ENCODE data around the gene SEMA4G.

SEMA4G gene

DNA sequence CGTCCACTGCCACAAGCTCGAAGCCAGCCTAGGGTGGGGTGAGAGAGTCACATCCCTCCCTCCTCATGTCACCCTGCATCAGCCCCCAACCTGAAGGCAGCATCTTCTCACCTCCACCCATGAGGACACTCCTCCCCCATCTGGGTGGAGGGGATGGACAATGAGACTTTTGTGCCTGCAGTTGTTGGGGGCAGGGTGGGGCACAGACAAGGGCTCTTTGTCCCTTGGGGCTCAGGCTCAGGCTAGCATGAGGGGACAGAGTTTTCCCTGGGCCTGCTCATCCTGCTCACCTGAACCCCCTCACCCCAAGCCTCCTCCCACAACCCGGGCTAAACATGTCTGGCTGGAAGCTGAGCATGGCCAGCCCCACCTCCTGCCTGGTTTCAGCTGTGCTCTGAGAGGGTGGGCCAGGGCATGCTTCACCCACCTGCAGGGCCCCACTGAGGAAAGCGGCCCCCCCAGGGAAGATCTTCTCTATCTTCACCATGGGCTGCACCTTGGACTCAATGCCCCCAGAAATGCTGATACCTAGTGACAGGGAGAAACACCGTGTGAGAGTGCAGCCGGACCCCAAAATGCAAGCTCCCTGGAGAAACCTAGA is 39.6 kb downstream of the SEMA4G start:
- no peak for DNase-seq

DNA sequence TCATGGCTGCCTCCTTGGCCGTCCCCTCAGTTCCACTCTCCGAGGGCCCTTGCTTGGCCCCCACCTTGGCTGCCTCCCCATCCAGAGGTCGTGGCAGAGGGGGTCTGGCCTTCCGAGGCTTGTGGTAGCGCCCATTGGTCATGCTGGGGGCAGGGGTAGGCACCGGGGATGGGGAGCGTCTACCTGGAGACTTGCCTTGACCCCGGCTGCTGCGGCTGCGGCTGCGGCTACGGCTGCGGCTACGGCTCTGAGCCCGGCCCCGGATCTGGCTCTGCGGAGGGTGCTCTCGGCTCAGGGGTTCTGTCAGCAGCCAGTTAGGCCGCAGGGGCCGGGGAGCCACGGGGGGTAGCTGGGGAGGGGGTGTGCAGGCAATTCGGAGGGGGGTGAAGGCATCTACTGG is 41.0 kb downstream of the SEMA4G start:
- no peak for DNase-seq

DNA sequence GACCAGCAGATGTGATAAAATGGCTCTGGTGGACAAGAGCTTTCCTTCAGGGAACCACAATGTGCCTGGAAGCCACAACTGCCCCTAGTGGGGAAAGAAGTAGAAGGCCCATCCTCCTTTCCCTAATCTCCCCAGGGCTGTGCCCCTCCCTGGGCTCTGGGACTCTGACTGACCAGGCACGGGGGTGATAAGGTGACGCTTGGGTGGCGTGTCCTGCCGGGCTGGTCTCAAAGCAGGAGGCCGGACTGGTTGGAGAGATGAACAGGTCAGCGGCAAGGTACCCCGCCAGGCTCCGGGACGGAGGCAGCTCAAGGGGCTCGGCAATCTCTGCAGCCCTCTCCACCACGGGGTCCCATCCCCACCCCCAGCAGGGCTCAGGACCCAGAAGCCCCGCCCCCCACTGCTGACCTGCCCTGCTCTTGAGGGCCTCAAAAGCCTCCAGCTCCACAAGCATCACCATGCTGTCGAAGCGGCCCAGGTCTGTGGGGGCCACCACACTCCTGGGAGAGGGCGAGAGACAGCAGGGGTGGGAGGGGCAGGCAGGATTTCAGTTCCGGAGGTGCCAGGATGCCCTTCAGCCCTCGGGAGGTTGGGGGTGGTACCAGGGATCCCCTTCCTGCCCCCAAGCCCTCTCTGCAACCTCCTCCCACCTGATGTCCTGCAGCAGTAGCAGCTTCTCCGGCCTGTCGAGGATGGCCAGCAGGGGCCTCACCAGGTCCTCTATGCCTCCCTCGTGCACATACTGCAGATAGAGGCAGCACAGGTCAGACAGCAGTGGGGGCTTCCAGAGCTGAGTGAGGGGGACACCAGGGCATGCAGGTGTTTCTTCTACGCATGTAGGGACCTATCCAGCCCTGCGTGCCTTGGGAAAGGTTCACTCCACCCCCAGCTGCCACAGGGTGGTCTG is 42.5 kb downstream of the SEMA4G start:
- no peak for DNase-seq

DNA sequence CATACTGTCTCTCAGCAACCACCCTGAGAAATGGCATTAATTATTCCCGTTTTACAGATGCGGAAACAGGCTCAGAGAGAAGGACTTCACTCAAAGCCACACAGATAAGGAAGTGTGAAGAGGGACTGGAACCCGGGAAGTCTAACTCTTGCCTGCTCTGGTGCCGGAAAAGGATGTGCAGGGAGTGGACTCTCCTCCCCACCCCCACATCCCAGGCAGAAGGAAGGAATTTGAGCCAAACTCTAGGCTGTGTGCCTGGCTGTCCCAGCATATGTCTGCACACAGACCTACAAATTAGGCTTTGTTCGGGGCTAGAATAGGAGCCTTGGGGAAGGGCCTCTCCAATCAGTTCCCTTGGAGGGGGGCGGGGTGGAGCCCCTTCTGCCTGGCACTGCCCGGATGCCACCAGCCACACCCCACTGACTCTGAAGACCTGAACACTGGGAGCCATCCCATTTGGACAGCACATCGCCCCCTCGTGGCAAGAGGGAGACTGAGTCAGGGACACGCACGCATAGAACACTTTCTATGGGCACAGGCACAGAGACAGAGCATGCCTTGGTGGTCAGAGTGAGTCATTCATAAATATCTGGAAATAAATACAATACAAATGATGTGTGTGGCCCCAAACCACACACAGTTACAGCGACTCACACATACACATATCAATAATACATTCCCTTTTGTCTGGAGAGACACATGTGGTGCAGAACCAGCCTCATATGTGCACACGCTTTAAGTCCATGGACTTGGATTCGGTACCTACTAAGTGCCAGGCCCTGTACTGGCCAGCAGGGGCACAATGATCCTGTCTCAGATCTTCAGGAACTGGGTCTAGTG is 43.4 kb downstream of the SEMA4G start:
- peak; percentile 96 for DNase-seq

DNA sequence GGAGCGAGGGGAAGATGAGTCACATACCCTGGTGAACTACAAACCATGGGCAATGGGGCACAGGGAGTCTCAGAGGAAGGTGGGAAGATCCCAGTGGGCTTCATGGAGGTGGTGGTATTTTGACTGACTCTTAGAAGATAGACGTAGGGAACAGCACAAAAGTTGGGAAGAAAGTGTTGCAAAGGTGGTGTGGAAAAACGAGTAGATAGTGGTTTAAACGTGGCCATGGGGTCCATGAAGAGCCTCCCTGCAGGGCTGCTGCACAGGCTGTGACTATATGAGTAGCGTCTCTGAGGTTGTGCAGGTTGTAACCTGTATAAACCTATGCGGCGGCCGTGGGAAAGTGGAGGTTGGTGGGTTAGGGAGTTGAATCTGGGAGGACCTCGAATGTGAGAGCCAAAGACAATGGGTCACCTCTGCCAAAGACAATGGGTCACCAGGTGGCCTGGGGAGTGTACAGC is 44.1 kb downstream of the SEMA4G start:
- no peak for DNase-seq

DNA sequence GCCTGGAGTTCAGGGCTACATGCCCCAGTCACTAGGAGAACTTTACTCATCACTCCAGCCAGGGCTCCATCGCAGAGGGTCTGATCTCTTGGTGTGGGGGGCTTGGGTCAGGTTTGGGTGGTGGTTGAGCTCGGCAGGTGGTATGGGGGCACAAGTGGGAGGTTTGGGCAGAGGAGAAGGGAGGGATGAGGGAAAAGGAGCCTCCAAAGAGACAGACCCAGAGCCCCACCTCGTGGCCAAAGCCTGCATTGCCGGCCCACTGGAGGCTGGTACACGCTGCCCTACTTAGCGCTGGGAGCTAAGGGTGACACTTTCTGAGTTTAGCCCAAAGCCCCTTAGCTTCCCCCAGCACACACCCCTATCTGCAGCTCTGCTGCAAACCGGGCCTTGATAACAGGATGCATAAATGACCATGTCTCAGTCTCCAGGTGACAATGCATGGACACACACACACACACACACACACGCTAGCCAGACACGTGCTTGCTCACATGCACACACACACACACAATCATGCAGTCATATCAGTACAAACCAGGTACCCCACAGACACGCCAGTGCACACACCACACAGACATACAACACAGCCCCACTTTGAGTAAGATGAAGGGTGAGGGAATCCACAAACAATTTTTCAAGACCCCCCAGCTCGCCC is 45.1 kb downstream of the SEMA4G start:
- peak; percentile 91 for DNase-seq

DNA sequence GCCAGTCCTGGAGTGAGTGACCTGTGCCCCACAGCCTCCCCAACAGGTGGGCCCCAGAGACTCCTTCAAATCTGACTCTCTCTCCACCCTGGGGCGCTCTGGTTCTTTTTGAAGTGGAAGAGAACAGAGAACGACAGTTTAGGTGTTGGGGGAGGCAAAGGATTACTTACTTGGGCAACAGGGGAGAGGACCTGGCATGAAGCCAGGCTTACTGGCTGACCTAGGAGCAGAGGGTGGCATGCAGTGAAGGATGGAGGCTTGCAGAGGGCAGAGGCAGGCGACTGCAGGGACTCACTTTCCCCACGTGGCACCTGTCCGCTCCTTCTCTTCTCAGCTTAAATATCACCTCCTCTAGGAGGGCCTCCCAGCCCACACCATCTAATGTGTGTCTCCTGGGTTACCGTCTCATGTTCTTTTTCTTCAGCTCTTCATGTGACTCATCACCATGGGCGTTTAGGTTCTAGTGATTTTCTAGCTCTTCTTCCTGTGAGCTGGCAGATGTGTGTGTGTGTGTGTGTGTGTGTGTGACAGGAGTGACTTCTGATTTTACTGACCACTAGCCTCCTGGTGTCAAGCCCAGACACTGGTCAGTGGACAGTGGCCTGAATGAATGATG is 45.8 kb downstream of the SEMA4G start:
- DNase-seq = no peak

DNA sequence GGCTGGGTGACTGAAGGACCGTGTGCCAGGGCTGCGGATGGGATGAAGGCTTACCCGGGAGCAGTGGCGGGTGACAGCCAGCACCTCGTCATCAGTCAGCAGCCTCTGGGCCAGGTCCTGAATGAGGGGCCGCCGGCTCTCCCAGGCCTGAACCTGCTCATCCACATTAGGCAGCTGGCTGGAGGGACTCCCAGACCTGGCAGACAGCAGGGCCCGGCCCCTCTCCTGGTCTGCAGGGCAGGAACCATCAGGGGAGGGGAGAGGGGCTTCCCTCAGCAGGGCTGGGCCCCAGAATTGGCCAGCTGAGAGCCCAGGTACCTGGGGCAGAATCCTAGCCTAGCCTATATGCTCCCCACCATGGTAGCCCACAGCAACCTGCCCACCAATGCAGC is 46.3 kb downstream of the SEMA4G start:
- DNase-seq = no peak

DNA sequence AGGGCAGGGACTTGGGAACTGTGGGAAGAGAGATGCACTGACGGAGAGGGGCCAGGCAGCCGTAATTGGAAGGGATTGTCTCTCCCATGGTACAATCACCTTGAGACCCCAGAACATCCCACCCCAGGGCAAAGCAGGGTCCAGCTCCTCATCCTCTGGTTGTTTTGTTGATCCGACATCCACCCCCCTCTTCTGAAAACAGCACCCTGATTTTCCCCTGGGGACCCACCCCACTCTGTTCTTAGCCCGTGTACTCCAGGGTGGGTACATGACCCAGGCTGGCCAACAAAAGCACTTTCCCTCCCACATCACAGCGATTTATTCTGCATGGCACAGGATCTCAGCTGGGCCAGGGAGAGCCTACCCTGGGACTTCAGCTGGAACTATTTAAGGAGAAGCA is 47.5 kb downstream of the SEMA4G start:
- no peak for DNase-seq

DNA sequence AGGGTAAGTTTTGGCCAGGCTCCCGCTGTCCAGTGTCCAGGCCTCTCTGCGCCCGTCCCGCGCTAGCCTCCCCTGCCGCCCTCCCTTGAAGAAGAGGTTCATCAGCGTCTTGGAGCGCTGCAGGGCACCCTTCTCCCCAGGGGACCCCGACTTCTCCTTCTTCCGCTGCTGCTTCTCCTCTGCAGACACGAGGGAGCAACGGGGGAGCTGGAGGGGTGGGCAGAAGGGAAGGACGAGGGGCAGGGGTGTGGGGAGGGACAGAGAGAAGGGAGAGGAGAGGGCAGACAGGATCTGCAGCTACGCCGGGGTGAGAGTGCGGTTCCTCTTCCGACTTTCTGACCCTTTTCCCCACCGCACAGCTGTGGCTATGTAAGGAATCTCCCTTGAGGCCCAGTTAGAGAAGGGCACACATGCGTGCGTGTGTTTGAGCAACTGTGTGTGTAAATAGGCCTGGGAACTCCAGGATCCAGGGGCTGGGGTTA is 48.9 kb downstream of the SEMA4G start:
- peak; percentile 66 for DNase-seq

DNA sequence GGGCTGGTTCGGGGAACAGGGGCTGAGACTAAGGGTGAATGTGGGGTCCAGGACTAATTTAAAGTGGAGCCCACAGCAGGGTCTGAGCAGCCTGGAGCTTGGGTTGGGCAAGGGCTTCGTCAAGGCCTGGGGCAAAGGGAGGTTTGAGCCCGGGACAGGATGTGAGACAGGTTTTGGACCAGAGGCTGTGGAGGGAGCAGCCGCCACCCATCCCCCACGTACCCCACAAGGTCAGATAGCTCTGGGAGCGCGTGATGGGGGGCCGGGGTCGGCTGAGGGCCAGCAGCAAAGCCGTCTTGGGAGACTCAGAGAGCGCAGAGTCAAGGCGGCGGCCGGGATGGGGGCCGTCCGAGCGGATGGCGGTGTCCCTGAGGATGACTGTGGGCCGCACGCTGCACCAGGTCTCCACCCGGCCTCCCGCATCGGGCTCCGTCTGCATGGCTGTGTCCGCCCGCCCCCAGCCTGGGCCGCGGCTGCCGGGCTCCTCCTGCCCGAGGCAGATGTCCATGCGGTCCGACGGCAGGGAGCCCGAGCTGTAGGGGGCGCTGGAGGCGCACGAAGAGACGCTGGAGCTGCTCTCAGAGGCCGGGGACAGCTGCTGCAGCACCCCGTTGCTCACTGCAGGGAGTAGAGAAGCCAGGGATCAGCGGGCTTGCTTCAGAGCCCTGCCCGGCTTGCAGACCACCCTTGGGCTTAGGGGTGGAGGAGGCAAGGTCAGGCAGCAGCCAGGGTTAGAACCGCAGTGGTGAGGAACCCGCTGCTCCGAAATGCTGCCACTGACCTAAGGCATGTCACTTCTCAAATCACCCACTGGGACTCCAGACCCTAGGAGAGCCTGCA is 49.5 kb downstream of the SEMA4G start:
- peak; percentile 92 for DNase-seq
